ENCODE measurements around the gene PDIA5. TPM values are rescaled to one million over a fixed set of nuclear protein-coding genes. Genes with fewer than 3 reads are reported as not detected.

The PDIA5 gene
- total RNA-seq, 2 experiments from 2014 or later = 8.1 to 11.7 TPM

- Histone ChIP-seq H3K4me3 (ENCODE audit: low read depth, low read length, poor library complexity, severe bottlenecking) (no peak overlapping the region), H3K4me2 (ENCODE audit: low read length) (no peak overlapping the region), H3K9me3 (ENCODE audit: low read length) (no peaks in the 10 kb centered on the region), H4K20me1 (ENCODE audit: insufficient read depth, low read length) (no peaks in the 10 kb centered on the region; the same call in 1 of the 2 replicates), H2AFZ (ENCODE audit: low read length) (no peak overlapping the region), H3K36me3 (ENCODE audit: insufficient read depth, low read length) (no peaks in the 10 kb centered on the region), H3K9me2 (ENCODE audit: insufficient read depth, low read length) (no peaks in the 10 kb centered on the region), H3K79me2 (ENCODE audit: insufficient read depth, low read depth, low read length) (no peaks in the 10 kb centered on the region), H3K4me1 (ENCODE audit: insufficient read depth, low read length, poor library complexity, severe bottlenecking) (no peaks in the 10 kb centered on the region), H3K27ac (ENCODE audit: low read depth, low read length, poor library complexity, severe bottlenecking) (no peak overlapping the region)
- intact Hi-C loops (cut with micrococcal nuclease; ENCODE audit: unreplicated experiment) = no loop called here
- BruUV-seq (replicated peaks) = no TSS peak
- no peak for TF ChIP-seq CTCF (conservative IDR thresholded peaks at IDR 0.05; ENCODE audit: low read length)
- no peak for TF ChIP-seq EZH2phosphoT487 (IDR thresholded peaks at IDR 0.05; ENCODE audit: borderline replicate concordance, low read depth, low read length)
- CTCF ChIA-PET (ENCODE audit: unreplicated experiment) = no interaction called here
- DNase-seq (ENCODE audit: low spot score) = no peak
- POLR2A ChIA-PET = interaction anchor here (0.6 kb wide), 1 partner anchor 63 kb away, joined by 3 read pairs; no protein-coding TSS in a partner anchor
Measured at GRCh38 chr3:123085293-123085931, 18.6 kb downstream of the PDIA5 start.

GRCh38 chr3:123085932-123086627 lies 19.3 kb downstream of the PDIA5 start:
- TF ChIP-seq EZH2phosphoT487 (IDR thresholded peaks at IDR 0.05; ENCODE audit: borderline replicate concordance, low read depth, low read length) = no peak
- no peak for TF ChIP-seq CTCF (conservative IDR thresholded peaks at IDR 0.05; ENCODE audit: low read length)
- intact Hi-C loops (cut with micrococcal nuclease; ENCODE audit: unreplicated experiment) = no loop called here
- no peak overlapping the region for H2AFZ ChIP-seq (ENCODE audit: low read length)
- DNase-seq (ENCODE audit: low spot score) = no peak
- no peak overlapping the region for H3K4me3 ChIP-seq (ENCODE audit: low read depth, low read length, poor library complexity, severe bottlenecking)
- no peaks in the 10 kb centered on the region for H3K4me1 ChIP-seq (ENCODE audit: insufficient read depth, low read length, poor library complexity, severe bottlenecking)
- no peaks in the 10 kb centered on the region; the same call in 1 of the 2 replicates for H4K20me1 ChIP-seq (ENCODE audit: insufficient read depth, low read length)
- H3K27ac ChIP-seq (ENCODE audit: low read depth, low read length, poor library complexity, severe bottlenecking) = no peak overlapping the region
- ChIA-PET CTCF (ENCODE audit: unreplicated experiment) (no interaction called here), POLR2A (no interaction called here)
- no peak overlapping the region for H3K4me2 ChIP-seq (ENCODE audit: low read length)
- H3K79me2 ChIP-seq (ENCODE audit: insufficient read depth, low read depth, low read length) = no peaks in the 10 kb centered on the region
- no peaks in the 10 kb centered on the region for H3K9me3 ChIP-seq (ENCODE audit: low read length)
- no peaks in the 10 kb centered on the region for H3K36me3 ChIP-seq (ENCODE audit: insufficient read depth, low read length)
- H3K9me2 ChIP-seq (ENCODE audit: insufficient read depth, low read length) = no peaks in the 10 kb centered on the region
- no TSS peak for BruUV-seq (replicated peaks)

- intact Hi-C loops (cut with micrococcal nuclease; ENCODE audit: unreplicated experiment) = no loop called here
- H3K4me1 ChIP-seq (ENCODE audit: insufficient read depth, low read length, poor library complexity, severe bottlenecking) = no peaks in the 10 kb centered on the region
- no peak overlapping the region for H3K27ac ChIP-seq (ENCODE audit: low read depth, low read length, poor library complexity, severe bottlenecking)
- BruUV-seq (replicated peaks) = no TSS peak
- H2AFZ ChIP-seq (ENCODE audit: low read length) = no peak overlapping the region
- H3K9me3 ChIP-seq (ENCODE audit: low read length) = no peaks in the 10 kb centered on the region
- H3K36me3 ChIP-seq (ENCODE audit: insufficient read depth, low read length) = no peaks in the 10 kb centered on the region
- no peak overlapping the region for H3K4me3 ChIP-seq (ENCODE audit: low read depth, low read length, poor library complexity, severe bottlenecking)
- ChIA-PET POLR2A (no interaction called here), CTCF (ENCODE audit: unreplicated experiment) (no interaction called here)
- TF ChIP-seq CTCF (conservative IDR thresholded peaks at IDR 0.05; ENCODE audit: low read length) (no peak), EZH2phosphoT487 (IDR thresholded peaks at IDR 0.05; ENCODE audit: borderline replicate concordance, low read depth, low read length) (no peak)
- no peaks in the 10 kb centered on the region; the same call in 1 of the 2 replicates for H4K20me1 ChIP-seq (ENCODE audit: insufficient read depth, low read length)
- DNase-seq (ENCODE audit: low spot score) = no peak
- H3K4me2 ChIP-seq (ENCODE audit: low read length) = no peak overlapping the region
- no peaks in the 10 kb centered on the region for H3K9me2 ChIP-seq (ENCODE audit: insufficient read depth, low read length)
- no peaks in the 10 kb centered on the region for H3K79me2 ChIP-seq (ENCODE audit: insufficient read depth, low read depth, low read length)
Measured at GRCh38 chr3:123088387-123088786, 21.6 kb downstream of the PDIA5 start.
